Transverse colon (tissue), 4 donors: ENCODE data around the gene ATG2B. TPM values are rescaled to one million over a fixed set of nuclear protein-coding genes. Genes with fewer than 3 reads are reported as not detected.

Experiments used
- DNase-seq: peaks from one replicate; pipeline ENCODE4 v3.0.0-alpha.2; 2019
- H3K27ac ChIP-seq, 4 donors: fragments of 200-600 bp; sonication (generic); 2 replicates each; pipeline ENCODE4 v1.5.1; 2016 to 2018; ENCODE audit warnings: inconsistent platforms in 4 of 4
- H3K27me3 ChIP-seq: fragments of 200-600 bp; sonication (generic); 2 replicates; pipeline ENCODE4 v1.5.1; 2017; ENCODE audit warnings: inconsistent platforms
- H3K36me3 ChIP-seq, 4 donors: fragments of 200-600 bp; sonication (generic); 2 replicates each; pipeline ENCODE4 v1.5.1; 2017 to 2019; ENCODE audit warnings: inconsistent platforms in 4 of 4
- H3K4me1 ChIP-seq, 4 donors: fragments of 200-600 bp; sonication (generic); 2 replicates each; pipeline ENCODE4 v1.5.1; 2017 to 2020; ENCODE audit warnings: inconsistent platforms in 4 of 4
- H3K4me3 ChIP-seq, 4 donors: fragments of 200-600 bp; sonication (generic); 1 replicate in 1 of 4; 2 replicates in 3 of 4; pipeline versions ENCODE4 v1.5.1 to v1.6.1; 2017 to 2019; ENCODE audit warnings: inconsistent platforms in 4 of 4
- H3K9me3 ChIP-seq, 2 donors: fragments of 200-600 bp; sonication (generic); 2 replicates each; pipeline ENCODE4 v1.5.1; 2017 to 2019; ENCODE audit warnings: inconsistent platforms in 2 of 2
- CTCF ChIP-seq, 5 experiments: fragments of 200-600 bp in 3 of 5; fragments of 450-650 bp in 2 of 5; sonication (generic) in 3 of 5; IDR thresholded peaks; 1 replicate in 2 of 5; 2 replicates in 3 of 5; pipeline ENCODE4 v1.5.1; 2016 to 2017; ENCODE audit warnings: antibody characterized with exemption in 5 of 5, inconsistent platforms in 3 of 5, mild to moderate bottlenecking in 2 of 5, moderate library complexity in 1 of 5
- EP300 ChIP-seq: sonication (generic); formaldehyde crosslinking; IDR thresholded peaks from one replicate; pipeline ENCODE4 v1.6.1; 2017; ENCODE audit warnings: antibody characterized with exemption, low read depth
- POLR2A ChIP-seq: fragments of 450-650 bp; IDR thresholded peaks from one replicate; pipeline ENCODE4 v1.6.1; 2016; ENCODE audit warnings: antibody characterized with exemption, mild to moderate bottlenecking, moderate library complexity
- POLR2AphosphoS5 ChIP-seq, 3 donors: sonication (generic); formaldehyde crosslinking; IDR thresholded peaks; one replicate each; pipeline ENCODE4 v1.6.1; 2016; ENCODE audit warnings: antibody characterized with exemption in 3 of 3
- WGBS, 2 donors: methylation state at CpG; one replicate each; pipeline ENCODE4 v1.1.5; 2018; ENCODE audit warnings: low coverage in 1 of 2; 5-methylcytosine and 5-hydroxymethylcytosine counted together
- in situ Hi-C, 4 donors: fragments of 200-750 bp; cut with MboI; loops; one replicate each; pipeline versions ENCODE4 v1.15.0 to v1.15.1; 2017; ENCODE audit warnings: low sequenced_read_pairs in 3 of 4, low pct_ligation_motif_present in 1 of 4, low pct_unique_long_range_greater_than_20kb in 1 of 4
- intact Hi-C: fragments of 100-400 bp; cut with DNase I; formaldehyde crosslinking; loops from one replicate; pipeline ENCODE4 v1.15.1; 2023; ENCODE audit warnings: low total_unique reads
- total RNA-seq, 4 donors: library from RNA; depleted of rRNA; stranded (reverse); fragments of >200 nt; gene quantifications; one replicate each; pipeline ENCODE4 v1.1.0, GENCODE V29; 2016

The ATG2B gene
- 10 to 100 TPM; 30.7 to 47.5 (median 42.7) TPM for total RNA-seq

- intact Hi-C loops = no loop called here
- Histone ChIP-seq H3K4me3 (peak within 1 kb of the TSS; percentile 70 to 98 (median 92)), H3K9me3 (no peaks in the 10 kb centered on the region), H3K36me3 (no peaks in the 10 kb centered on the region), H3K27ac (peak within 1 kb of the TSS; percentile 94 to 98 (median 97)), H3K4me1 (peaks cover 9 to 55% (median 28%) of the 10 kb centered on the region in 4 donors), H3K27me3 (no peaks in the 10 kb centered on the region)
- in situ Hi-C loops = no loop called here
- TF ChIP-seq POLR2A (peak; percentile 88), CTCF (IDR thresholded peaks at IDR 0.05) (no peak), POLR2AphosphoS5 (IDR thresholded peaks at IDR 0.05) (peak; percentile 92 to 96 (median 96))
- peak; percentile 97 for DNase-seq
- 0% methylated on average over 22 of the region's 92 CpGs; no CpG with 5 or more reads in 1 of the 2 donors for WGBS, 2 donors
Measured at GRCh38 chr14:96362965-96363750, at the start of gene ATG2B, which contains the start of gene GSKIP. ATG2B (minus strand) TSS chr14:96363341; CDS start chr14:96362976, 365 bp downstream. GSKIP (plus strand) TSS chr14:96363526; CDS start chr14:96382248, 18,722 bp downstream.

GRCh38 chr14:96410119-96410518 is 47.0 kb upstream of the ATG2B start:
- TF ChIP-seq EP300 (no peak), CTCF (IDR thresholded peaks at IDR 0.05) (no peak), POLR2AphosphoS5 (IDR thresholded peaks at IDR 0.05) (no peak), POLR2A (no peak)
- no peaks in the 10 kb centered on the region for H3K9me3 ChIP-seq
- H3K4me3 ChIP-seq = no peak overlapping the region
- H3K4me1 ChIP-seq = no peaks in the 10 kb centered on the region
- no peaks in the 10 kb centered on the region for H3K27me3 ChIP-seq
- no peak overlapping the region for H3K27ac ChIP-seq
- 80 to 91% methylated on average over 4 of the region's 4 CpGs for WGBS, 2 donors
- intact Hi-C loops (no loop called here), in situ Hi-C loops (loop anchor here in 3 of 4 donors (10.0 to 25.0 kb wide), 3 partner anchors 115 to 323 kb away; no protein-coding TSS in a partner anchor)
- no peak for DNase-seq
- no peaks in the 10 kb centered on the region for H3K36me3 ChIP-seq

- Histone ChIP-seq H3K36me3 (no peaks in the 10 kb centered on the region), H3K27me3 (no peaks in the 10 kb centered on the region), H3K4me3 (no peak overlapping the region), H3K27ac (no peak overlapping the region), H3K9me3 (no peaks in the 10 kb centered on the region), H3K4me1 (no peaks in the 10 kb centered on the region)
- DNase-seq = no peak
- intact Hi-C loops = no loop called here
- in situ Hi-C loops = loop anchor here in 3 of 4 donors (10.0 to 25.0 kb wide), 3 partner anchors 115 to 322 kb away; no protein-coding TSS in a partner anchor
- 88 to 91% methylated on average over 9 of the region's 9 CpGs for WGBS, 2 donors
- TF ChIP-seq CTCF (IDR thresholded peaks at IDR 0.05) (no peak), POLR2AphosphoS5 (IDR thresholded peaks at IDR 0.05) (no peak), EP300 (no peak), POLR2A (no peak)
Measured at GRCh38 chr14:96409701-96410100, 46.6 kb upstream of the ATG2B start.

- Histone ChIP-seq H3K36me3 (no peaks in the 10 kb centered on the region), H3K9me3 (no peaks in the 10 kb centered on the region), H3K27me3 (no peaks in the 10 kb centered on the region), H3K4me3 (no peak overlapping the region), H3K27ac (no peak overlapping the region), H3K4me1 (no peaks in the 10 kb centered on the region)
- intact Hi-C loops = no loop called here
- WGBS, 2 donors = 74 to 81% methylated on average over 5 to 12 of the region's 12 CpGs
- in situ Hi-C loops = loop anchor here in 2 of 4 donors (25.0 kb wide), 1 partner anchor 321 kb away; no protein-coding TSS in a partner anchor
- no peak for DNase-seq
- no peak for TF ChIP-seq POLR2A
- no peak for TF ChIP-seq EP300
- TF ChIP-seq POLR2AphosphoS5 (IDR thresholded peaks at IDR 0.05) = no peak
- no peak for TF ChIP-seq CTCF (IDR thresholded peaks at IDR 0.05)
Measured at GRCh38 chr14:96408608-96409007, 45.5 kb upstream of the ATG2B start.
